Gastroesophageal sphincter (tissue), 4 donors: ENCODE results near the gene ZBTB18. TPM values are rescaled to one million over a fixed set of nuclear protein-coding genes. Genes with fewer than 3 reads are reported as not detected.

Experiments
- ATAC-seq: fragments of 150-250 bp; one replicate; pipeline ENCODE4 v1.9.1; 2016; ENCODE audit warnings: mild to moderate bottlenecking, moderate library complexity
- H3K27ac ChIP-seq, 4 donors: fragments of 200-600 bp; sonication (generic) in 3 of 4; 1 replicate in 3 of 4; 2 replicates in 1 of 4; pipeline ENCODE4 v1.5.1; 2016 to 2019
- H3K27me3 ChIP-seq: fragments of 200-600 bp; sonication (generic); one replicate; pipeline ENCODE4 v1.5.1; 2019
- H3K36me3 ChIP-seq, 2 donors: fragments of 200-600 bp; sonication (generic); one replicate each; pipeline ENCODE4 v1.5.1; 2019; ENCODE audit warnings: control low read depth in 1 of 2
- H3K4me1 ChIP-seq, 3 donors: fragments of 200-600 bp; sonication (generic); 1 replicate in 2 of 3; 2 replicates in 1 of 3; pipeline ENCODE4 v1.5.1; 2016 to 2019; ENCODE audit warnings: control low read depth in 2 of 3
- H3K4me3 ChIP-seq, 2 donors: fragments of 200-600 bp; sonication (generic); one replicate each; pipeline ENCODE4 v1.5.1; 2019; ENCODE audit warnings: mild to moderate bottlenecking in 1 of 2, moderate library complexity in 1 of 2
- H3K9me3 ChIP-seq, 3 donors: fragments of 200-600 bp; sonication (generic); one replicate each; pipeline ENCODE4 v1.5.1; 2017 to 2019; ENCODE audit warnings: control low read depth in 2 of 3
- CTCF ChIP-seq, 4 experiments: fragments of 200-600 bp in 2 of 4; fragments of 450-650 bp in 2 of 4; sonication (generic) in 1 of 4; IDR thresholded peaks; one replicate each; pipeline ENCODE4 v1.5.1; 2017 to 2019; ENCODE audit warnings: antibody characterized with exemption in 4 of 4, mild to moderate bottlenecking in 2 of 4, moderate library complexity in 2 of 4
- EP300 ChIP-seq: sonication (generic); formaldehyde crosslinking; IDR thresholded peaks from one replicate; pipeline ENCODE4 v1.6.1; 2017; ENCODE audit warnings: antibody characterized with exemption, mild to moderate bottlenecking
- POLR2A ChIP-seq, 2 donors: fragments of 450-650 bp; IDR thresholded peaks; one replicate each; pipeline ENCODE4 v1.6.1; 2017; ENCODE audit warnings: antibody characterized with exemption in 2 of 2, mild to moderate bottlenecking in 2 of 2, moderate library complexity in 1 of 2
- POLR2AphosphoS5 ChIP-seq: sonication (generic); formaldehyde crosslinking; IDR thresholded peaks from one replicate; pipeline ENCODE4 v1.6.1; 2017; ENCODE audit warnings: antibody characterized with exemption
- whole genome bisulfite sequencing, 2 donors: methylation state at CpG; one replicate each; pipeline ENCODE4 v1.1.5; 2018; ENCODE audit warnings: low coverage in 1 of 2; 5-methylcytosine and 5-hydroxymethylcytosine counted together
- total RNA-seq, 4 donors: library from RNA; depleted of rRNA; stranded (reverse); fragments of >200 nt; gene quantifications; one replicate each; pipeline ENCODE4 v1.1.0, GENCODE V29; 2016

The ZBTB18 gene
- total RNA-seq, 4 donors from 2014 or later = 12.5 to 25.1 (median 20.4) TPM

DNA sequence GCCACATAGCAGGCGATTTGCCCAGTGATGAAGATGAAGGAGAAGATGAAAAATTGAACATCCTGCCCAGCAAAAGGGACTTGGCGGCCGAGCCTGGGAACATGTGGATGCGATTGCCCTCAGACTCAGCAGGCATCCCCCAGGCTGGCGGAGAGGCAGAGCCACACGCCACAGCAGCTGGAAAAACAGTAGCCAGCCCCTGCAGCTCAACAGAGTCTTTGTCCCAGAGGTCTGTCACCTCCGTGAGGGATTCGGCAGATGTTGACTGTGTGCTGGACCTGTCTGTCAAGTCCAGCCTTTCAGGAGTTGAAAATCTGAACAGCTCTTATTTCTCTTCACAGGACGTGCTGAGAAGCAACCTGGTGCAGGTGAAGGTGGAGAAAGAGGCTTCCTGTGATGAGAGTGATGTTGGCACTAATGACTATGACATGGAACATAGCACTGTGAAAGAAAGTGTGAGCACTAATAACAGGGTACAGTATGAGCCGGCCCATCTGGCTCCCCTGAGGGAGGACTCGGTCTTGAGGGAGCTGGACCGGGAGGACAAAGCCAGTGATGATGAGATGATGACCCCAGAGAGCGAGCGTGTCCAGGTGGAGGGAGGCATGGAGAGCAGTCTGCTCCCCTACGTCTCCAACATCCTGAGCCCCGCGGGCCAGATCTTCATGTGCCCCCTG is 3.3 kb downstream of the ZBTB18 start:
- H3K27me3 ChIP-seq = no peaks in the 10 kb centered on the region

DNA sequence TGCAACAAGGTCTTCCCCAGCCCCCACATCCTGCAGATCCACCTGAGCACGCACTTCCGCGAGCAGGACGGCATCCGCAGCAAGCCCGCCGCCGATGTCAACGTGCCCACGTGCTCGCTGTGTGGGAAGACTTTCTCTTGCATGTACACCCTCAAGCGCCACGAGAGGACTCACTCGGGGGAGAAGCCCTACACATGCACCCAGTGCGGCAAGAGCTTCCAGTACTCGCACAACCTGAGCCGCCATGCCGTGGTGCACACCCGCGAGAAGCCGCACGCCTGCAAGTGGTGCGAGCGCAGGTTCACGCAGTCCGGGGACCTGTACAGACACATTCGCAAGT is 3.8 kb downstream of the ZBTB18 start:
- no peak for ATAC-seq
- 92 to 97% methylated on average over 6 to 15 of the region's 27 CpGs for WGBS, 2 donors
- TF ChIP-seq EP300 (no peak), POLR2A (IDR thresholded peaks at IDR 0.05) (no peak), POLR2AphosphoS5 (no peak), CTCF (IDR thresholded peaks at IDR 0.05) (no peak)

More for the DNA sequence above, 3.3 kb downstream of the ZBTB18 start:
- Histone ChIP-seq H3K36me3 (peaks cover 0 to 24% of the 10 kb centered on the region in 2 donors), H3K9me3 (no peaks in the 10 kb centered on the region), H3K4me1 (peaks cover 0 to 62% (median 5%) of the 10 kb centered on the region in 3 donors), H3K4me3 (no peak overlapping the region), H3K27ac (no peak overlapping the region)
- 67 to 97% methylated on average over 2 to 13 of the region's 17 CpGs for WGBS, 2 donors
- ATAC-seq = no peak
- TF ChIP-seq POLR2AphosphoS5 (no peak), POLR2A (IDR thresholded peaks at IDR 0.05) (no peak), EP300 (no peak), CTCF (IDR thresholded peaks at IDR 0.05) (no peak)

DNA sequence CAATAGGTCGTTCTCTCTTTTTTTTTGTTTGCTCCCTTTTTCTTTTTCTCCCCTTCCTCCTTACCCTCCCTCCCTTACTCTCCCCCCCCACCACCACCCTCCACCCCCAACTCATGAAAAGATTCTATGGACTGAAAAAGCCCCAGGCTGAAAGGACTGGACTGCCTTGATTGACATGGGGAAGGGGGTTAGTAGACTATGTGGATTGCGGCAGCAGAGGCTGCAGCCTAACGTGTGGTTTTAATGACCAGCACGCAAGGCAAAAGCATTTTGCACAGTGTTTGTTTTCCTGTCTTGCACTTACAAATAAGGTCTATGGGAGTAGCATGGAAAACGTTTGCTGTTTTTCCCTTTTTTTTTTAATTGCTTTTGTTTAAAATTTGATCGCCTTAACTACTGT is 5.5 kb downstream of the ZBTB18 start:
- Histone ChIP-seq H3K27me3 (no peaks in the 10 kb centered on the region), H3K9me3 (no peaks in the 10 kb centered on the region), H3K4me3 (no peak overlapping the region), H3K27ac (peak overlapping the region in 1 of 4 donors; percentile 7), H3K4me1 (peaks cover 0 to 43% (median 0%) of the 10 kb centered on the region in 3 donors), H3K36me3 (peaks cover 0 to 24% of the 10 kb centered on the region in 2 donors)
- ATAC-seq = no peak
- no peak for TF ChIP-seq POLR2A (IDR thresholded peaks at IDR 0.05)
- TF ChIP-seq POLR2AphosphoS5 = no peak
- no peak for TF ChIP-seq CTCF (IDR thresholded peaks at IDR 0.05)
- TF ChIP-seq EP300 = no peak
- WGBS, 2 donors = 56 to 77% methylated on average over 4 to 6 of the region's 6 CpGs

More for the DNA sequence above, 3.8 kb downstream of the ZBTB18 start:
- H3K27ac ChIP-seq = no peak overlapping the region
- H3K4me3 ChIP-seq = no peak overlapping the region
- H3K4me1 ChIP-seq = peaks cover 0 to 60% (median 5%) of the 10 kb centered on the region in 3 donors
- H3K27me3 ChIP-seq = no peaks in the 10 kb centered on the region
- no peaks in the 10 kb centered on the region for H3K9me3 ChIP-seq
- H3K36me3 ChIP-seq = peaks cover 0 to 24% of the 10 kb centered on the region in 2 donors

- 75 to 92% methylated on average over 12 of the region's 12 CpGs for WGBS, 2 donors
- no peak for ATAC-seq
- Histone ChIP-seq H3K27ac (peak overlapping the region in 1 of 4 donors; percentile 2), H3K27me3 (no peaks in the 10 kb centered on the region), H3K9me3 (no peaks in the 10 kb centered on the region), H3K4me1 (peaks cover 0 to 31% (median 0%) of the 10 kb centered on the region in 3 donors), H3K36me3 (peaks cover 0 to 24% of the 10 kb centered on the region in 2 donors), H3K4me3 (no peak overlapping the region)
- TF ChIP-seq CTCF (IDR thresholded peaks at IDR 0.05) (no peak), POLR2A (IDR thresholded peaks at IDR 0.05) (no peak), EP300 (no peak), POLR2AphosphoS5 (no peak)
These were observed 6.6 kb downstream of the ZBTB18 start for GRCh38 chr1:244057474-244058385.
